A549 treated with RU486 at 1 μM for 4 hours (cell line): ENCODE measurements around the gene CHRM5. TPM values are rescaled to one million over a fixed set of nuclear protein-coding genes. Genes with fewer than 3 reads are reported as not detected.

Experiments used
- total RNA-seq: library from RNA; stranded (reverse); fragments of 200-300 nt; extraction: Qiagen RNA extraction; gene quantifications from 5 replicates; pipeline ENCODE4 v1.2.3, GENCODE V29; 2022; ENCODE audit warnings: low read depth

CHRM5 gene
- not detected in 5 replicates for total RNA-seq

GRCh38 chr15:33968224-33968623 lies at the start of gene CHRM5:
TSS of gene CHRM5 (plus strand) at chr15:33968497. CDS start at chr15:34062718, 94,221 bp downstream.

GRCh38 chr15:34038871-34039789 lies 70.8 kb downstream of the CHRM5 start, which contains the start of gene AVEN:
TSS of gene AVEN (minus strand) at chr15:34039204. CDS start at chr15:34039046, 158 bp downstream.

DNA sequence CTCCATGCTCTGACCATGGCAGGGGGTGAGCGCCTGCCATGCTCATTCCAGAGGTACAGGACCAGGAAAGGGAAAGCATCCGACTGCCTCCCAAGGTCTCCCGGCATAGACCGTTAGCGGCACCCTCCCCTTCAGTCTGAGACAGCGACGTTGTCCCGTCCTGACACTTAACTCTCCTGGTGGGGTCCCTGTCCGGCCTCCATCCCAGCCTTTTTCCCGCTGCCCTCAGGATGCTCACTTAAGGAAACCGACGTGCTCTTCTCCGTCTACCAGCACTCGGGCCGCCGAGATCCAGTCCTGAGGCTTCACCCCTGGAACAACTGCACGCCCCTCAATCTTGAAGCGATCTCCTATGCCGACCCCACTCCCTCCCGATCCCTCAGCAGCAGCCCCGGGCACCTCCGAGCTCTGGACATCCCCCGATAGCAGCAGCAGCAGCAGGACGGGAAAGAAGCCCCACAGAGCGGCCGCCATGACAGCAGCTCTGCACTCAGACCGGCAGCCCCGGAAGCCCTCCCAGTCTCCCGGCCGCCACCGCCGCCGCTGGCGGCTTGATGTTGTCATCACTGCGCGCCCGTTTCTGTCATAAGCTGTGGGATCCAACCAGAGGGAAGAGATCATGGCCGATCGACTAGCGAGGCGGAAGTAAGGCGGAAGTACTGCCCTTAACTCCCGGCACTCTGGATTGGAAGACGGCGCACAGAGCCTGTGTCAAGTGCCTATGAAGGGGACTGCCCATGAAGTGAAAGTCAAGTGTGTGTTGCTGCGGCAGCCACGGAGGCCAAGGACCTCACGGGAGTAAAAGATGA lies 133.3 kb downstream of the CHRM5 start, which contains the start of the genes EMC7 and PGBD4:
EMC7 (minus strand) TSS at position 497 of the 809 bp plus-strand sequence; CDS start at position 474, 23 bp downstream.
PGBD4 (plus strand) TSS at position 718 of the 809 bp plus-strand sequence. CDS start 449 bp downstream, outside the sequence.

Other genes starting within 250 kb of the CHRM5 start
- gene AVEN, start 70.7 kb downstream of the CHRM5 start, total RNA-seq: 22.9 to 26.1 TPM (median 23.8 TPM) in 5 replicates
- 128 to 154 TPM (median 142 TPM) in 5 replicates for gene EMC7, start 133.4 kb downstream of the CHRM5 start, total RNA-seq
- 0.82 to 1.6 TPM (median 1.5 TPM) in 5 replicates for gene PGBD4, start 133.6 kb downstream of the CHRM5 start, total RNA-seq
- gene KATNBL1, start 241.6 kb downstream of the CHRM5 start, total RNA-seq: 17.3 to 36.5 TPM (median 34.7 TPM) in 5 replicates